ENCODE results near the gene GTF2F2. TPM values are rescaled to one million over a fixed set of nuclear protein-coding genes. Genes with fewer than 3 reads are reported as not detected.

Gene GTF2F2
- total RNA-seq, 1 experiment from 2014 or later = 33.8 TPM

DNA sequence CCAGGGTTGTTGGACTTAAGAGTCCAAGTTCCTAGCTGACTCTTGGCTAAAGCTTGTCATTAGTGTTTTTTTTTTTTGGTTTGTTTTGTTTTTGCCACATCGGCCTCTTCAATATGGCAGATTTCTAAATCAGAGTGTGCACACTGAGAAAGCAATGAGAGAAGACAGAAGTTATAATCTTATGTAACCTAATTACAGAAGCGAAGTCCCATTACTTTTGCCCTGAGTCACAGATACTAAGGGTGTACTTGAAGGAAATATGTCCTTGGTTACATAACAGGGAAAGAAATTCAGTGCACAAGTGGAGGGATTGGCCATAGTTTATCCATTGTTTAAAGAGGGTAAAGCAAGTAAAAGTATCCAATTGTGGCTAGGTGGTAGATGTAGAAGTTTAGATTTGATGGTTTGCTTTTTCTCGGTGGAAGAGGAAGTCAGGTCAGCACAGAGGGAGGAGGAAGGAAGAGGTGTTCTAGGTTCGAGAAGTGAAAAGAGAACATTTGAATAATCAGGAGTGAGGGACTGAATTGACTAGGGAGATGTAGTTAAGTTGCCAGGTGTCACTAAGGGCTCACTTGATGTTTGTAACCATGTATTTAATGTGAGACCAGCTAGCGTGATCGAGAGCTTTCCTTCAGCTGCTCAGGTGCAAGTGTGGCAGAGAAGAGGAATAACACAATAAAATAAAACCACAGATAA is 12.2 kb downstream of the GTF2F2 start (continued):
- TF ChIP-seq, protein P1, sequence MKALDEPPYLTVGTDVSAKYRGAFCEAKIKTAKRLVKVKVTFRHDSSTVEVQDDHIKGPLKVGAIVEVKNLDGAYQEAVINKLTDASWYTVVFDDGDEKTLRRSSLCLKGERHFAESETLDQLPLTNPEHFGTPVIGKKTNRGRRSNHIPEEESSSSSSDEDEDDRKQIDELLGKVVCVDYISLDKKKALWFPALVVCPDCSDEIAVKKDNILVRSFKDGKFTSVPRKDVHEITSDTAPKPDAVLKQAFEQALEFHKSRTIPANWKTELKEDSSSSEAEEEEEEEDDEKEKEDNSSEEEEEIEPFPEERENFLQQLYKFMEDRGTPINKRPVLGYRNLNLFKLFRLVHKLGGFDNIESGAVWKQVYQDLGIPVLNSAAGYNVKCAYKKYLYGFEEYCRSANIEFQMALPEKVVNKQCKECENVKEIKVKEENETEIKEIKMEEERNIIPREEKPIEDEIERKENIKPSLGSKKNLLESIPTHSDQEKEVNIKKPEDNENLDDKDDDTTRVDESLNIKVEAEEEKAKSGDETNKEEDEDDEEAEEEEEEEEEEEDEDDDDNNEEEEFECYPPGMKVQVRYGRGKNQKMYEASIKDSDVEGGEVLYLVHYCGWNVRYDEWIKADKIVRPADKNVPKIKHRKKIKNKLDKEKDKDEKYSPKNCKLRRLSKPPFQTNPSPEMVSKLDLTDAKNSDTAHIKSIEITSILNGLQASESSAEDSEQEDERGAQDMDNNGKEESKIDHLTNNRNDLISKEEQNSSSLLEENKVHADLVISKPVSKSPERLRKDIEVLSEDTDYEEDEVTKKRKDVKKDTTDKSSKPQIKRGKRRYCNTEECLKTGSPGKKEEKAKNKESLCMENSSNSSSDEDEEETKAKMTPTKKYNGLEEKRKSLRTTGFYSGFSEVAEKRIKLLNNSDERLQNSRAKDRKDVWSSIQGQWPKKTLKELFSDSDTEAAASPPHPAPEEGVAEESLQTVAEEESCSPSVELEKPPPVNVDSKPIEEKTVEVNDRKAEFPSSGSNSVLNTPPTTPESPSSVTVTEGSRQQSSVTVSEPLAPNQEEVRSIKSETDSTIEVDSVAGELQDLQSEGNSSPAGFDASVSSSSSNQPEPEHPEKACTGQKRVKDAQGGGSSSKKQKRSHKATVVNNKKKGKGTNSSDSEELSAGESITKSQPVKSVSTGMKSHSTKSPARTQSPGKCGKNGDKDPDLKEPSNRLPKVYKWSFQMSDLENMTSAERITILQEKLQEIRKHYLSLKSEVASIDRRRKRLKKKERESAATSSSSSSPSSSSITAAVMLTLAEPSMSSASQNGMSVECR (CRISPR knock-in tag; IDR thresholded peaks at IDR 0.05; ENCODE audit: borderline replicate concordance) = no peak
- no peak for TF ChIP-seq SMAD4 (CRISPR knock-in tag; IDR thresholded peaks at IDR 0.05)
- TF ChIP-seq ETV6 (CRISPR knock-in tag; IDR thresholded peaks at IDR 0.05) = no peak
- TF ChIP-seq, protein P2, sequence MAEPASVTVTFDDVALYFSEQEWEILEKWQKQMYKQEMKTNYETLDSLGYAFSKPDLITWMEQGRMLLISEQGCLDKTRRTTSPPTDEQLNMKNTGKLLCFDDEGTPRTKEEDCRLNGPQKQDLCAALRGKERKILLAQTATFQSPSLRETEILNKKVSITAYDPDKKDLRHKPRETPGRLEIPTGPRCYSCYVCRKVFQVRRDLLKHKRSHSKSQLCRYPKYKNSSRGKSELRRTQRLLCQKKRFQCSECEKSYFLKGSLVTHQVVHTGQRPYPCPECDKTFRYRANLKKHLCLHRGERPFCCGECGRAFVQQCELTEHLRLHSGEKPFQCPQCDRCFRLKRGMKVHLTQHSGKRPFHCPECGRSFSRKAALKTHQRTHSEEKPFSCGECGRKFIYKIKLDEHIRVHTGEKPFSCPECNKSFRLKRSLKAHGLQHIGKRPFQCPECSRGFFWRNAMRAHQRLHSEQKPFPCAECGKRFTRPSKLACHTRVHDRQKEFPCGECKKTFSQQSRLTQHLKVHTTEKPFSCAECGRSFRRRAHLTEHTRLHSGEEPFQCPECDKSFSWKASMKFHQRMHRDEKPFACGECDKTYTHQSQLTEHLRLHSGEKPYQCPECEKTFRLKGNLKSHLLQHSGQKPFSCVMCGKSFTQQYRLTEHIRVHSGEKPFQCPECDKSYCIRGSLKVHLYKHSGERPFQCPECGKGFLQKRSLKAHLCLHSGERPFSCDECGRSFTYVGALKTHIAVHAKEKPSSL (CRISPR knock-in tag; conservative IDR thresholded peaks at IDR 0.05) = no peak

DNA sequence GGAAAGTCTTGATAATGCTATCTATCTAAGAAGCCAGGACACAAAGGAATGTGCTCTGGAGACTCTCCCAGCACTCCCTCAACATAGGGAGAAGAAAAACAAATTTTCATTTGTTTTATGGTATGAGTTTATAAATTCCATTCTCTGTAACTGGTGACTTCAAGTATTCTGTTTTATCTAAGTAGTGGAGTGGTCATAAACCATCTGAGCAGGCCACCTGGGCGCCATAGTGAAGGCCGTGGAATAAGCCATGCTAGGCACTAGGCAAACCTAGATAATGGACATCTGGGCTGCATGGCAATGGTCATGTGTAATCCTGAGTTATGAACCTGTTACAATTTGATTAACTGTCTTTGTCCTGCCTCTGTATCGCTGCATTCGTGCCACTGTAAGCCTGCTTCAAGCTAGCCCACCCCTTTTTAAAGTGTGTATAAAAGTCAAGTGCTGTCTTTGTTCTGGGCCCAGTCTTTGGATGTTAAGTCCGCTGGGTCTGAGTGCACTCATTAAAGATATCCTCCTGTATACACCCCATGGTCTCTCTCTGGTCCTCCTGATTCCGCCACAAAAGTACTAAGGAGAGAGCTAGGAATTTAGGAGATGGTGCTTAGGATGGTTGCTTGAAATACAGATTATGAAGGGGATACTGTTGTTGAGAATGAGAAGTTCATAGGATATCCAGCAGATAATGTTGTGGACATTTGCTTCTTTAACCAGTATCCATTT is 13.2 kb downstream of the GTF2F2 start:
- ATAC-seq (no peak), DNase-seq (ENCODE audit: low spot score) (no peak)
- peaks cover 28% of the 10 kb centered on the region for H3K36me3 Mint-ChIP-seq
- ChIA-PET CTCF (no interaction called here), POLR2A (no interaction called here)
- H3K4me3 Mint-ChIP-seq = no peak overlapping the region
- no peaks in the 10 kb centered on the region for H3K27me3 Mint-ChIP-seq (ENCODE audit: low read depth)
- TF ChIP-seq FOXP1 (CRISPR knock-in tag; IDR thresholded peaks at IDR 0.05; ENCODE audit: borderline replicate concordance) (no peak), GRHL2 (CRISPR knock-in tag; IDR thresholded peaks at IDR 0.05; ENCODE audit: insufficient replicate concordance, severe bottlenecking) (no peak), ZNF263 (CRISPR knock-in tag; IDR thresholded peaks at IDR 0.05; ENCODE audit: low read depth) (no peak), SMAD3 (CRISPR knock-in tag; IDR thresholded peaks at IDR 0.05; ENCODE audit: borderline replicate concordance) (no peak), MYBL2 (CRISPR knock-in tag; IDR thresholded peaks at IDR 0.05) (no peak), JAZF1 (CRISPR knock-in tag; IDR thresholded peaks at IDR 0.05) (no peak), OVOL2 (CRISPR knock-in tag; IDR thresholded peaks at IDR 0.05; ENCODE audit: borderline replicate concordance) (no peak), ELF4 (CRISPR knock-in tag; IDR thresholded peaks at IDR 0.05; ENCODE audit: low read depth) (no peak)
- TF ChIP-seq, protein P3, sequence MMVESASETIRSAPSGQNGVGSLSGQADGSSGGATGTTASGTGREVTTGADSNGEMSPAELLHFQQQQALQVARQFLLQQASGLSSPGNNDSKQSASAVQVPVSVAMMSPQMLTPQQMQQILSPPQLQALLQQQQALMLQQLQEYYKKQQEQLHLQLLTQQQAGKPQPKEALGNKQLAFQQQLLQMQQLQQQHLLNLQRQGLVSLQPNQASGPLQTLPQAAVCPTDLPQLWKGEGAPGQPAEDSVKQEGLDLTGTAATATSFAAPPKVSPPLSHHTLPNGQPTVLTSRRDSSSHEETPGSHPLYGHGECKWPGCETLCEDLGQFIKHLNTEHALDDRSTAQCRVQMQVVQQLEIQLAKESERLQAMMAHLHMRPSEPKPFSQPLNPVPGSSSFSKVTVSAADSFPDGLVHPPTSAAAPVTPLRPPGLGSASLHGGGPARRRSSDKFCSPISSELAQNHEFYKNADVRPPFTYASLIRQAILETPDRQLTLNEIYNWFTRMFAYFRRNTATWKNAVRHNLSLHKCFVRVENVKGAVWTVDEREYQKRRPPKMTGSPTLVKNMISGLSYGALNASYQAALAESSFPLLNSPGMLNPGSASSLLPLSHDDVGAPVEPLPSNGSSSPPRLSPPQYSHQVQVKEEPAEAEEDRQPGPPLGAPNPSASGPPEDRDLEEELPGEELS (CRISPR knock-in tag; IDR thresholded peaks at IDR 0.05) = no peak
- TF ChIP-seq, protein P4, sequence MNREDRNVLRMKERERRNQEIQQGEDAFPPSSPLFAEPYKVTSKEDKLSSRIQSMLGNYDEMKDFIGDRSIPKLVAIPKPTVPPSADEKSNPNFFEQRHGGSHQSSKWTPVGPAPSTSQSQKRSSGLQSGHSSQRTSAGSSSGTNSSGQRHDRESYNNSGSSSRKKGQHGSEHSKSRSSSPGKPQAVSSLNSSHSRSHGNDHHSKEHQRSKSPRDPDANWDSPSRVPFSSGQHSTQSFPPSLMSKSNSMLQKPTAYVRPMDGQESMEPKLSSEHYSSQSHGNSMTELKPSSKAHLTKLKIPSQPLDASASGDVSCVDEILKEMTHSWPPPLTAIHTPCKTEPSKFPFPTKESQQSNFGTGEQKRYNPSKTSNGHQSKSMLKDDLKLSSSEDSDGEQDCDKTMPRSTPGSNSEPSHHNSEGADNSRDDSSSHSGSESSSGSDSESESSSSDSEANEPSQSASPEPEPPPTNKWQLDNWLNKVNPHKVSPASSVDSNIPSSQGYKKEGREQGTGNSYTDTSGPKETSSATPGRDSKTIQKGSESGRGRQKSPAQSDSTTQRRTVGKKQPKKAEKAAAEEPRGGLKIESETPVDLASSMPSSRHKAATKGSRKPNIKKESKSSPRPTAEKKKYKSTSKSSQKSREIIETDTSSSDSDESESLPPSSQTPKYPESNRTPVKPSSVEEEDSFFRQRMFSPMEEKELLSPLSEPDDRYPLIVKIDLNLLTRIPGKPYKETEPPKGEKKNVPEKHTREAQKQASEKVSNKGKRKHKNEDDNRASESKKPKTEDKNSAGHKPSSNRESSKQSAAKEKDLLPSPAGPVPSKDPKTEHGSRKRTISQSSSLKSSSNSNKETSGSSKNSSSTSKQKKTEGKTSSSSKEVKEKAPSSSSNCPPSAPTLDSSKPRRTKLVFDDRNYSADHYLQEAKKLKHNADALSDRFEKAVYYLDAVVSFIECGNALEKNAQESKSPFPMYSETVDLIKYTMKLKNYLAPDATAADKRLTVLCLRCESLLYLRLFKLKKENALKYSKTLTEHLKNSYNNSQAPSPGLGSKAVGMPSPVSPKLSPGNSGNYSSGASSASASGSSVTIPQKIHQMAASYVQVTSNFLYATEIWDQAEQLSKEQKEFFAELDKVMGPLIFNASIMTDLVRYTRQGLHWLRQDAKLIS (CRISPR knock-in tag; IDR thresholded peaks at IDR 0.05; ENCODE audit: borderline replicate concordance) = no peak
- TF ChIP-seq, protein P5, sequence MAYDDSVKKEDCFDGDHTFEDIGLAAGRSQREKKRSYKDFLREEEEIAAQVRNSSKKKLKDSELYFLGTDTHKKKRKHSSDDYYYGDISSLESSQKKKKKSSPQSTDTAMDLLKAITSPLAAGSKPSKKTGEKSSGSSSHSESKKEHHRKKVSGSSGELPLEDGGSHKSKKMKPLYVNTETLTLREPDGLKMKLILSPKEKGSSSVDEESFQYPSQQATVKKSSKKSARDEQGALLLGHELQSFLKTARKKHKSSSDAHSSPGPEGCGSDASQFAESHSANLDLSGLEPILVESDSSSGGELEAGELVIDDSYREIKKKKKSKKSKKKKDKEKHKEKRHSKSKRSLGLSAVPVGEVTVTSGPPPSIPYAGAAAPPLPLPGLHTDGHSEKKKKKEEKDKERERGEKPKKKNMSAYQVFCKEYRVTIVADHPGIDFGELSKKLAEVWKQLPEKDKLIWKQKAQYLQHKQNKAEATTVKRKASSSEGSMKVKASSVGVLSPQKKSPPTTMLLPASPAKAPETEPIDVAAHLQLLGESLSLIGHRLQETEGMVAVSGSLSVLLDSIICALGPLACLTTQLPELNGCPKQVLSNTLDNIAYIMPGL (CRISPR knock-in tag; IDR thresholded peaks at IDR 0.05) = no peak
- peaks cover 30% of the 10 kb centered on the region for H3K9me3 Mint-ChIP-seq
- H3K27ac Mint-ChIP-seq = no peak overlapping the region
- H3K4me1 Mint-ChIP-seq = peaks cover 11% of the 10 kb centered on the region

All from WTC11 (cell line).